SK-N-MC (cell line): ENCODE data around the gene ATXN7.

Experiments used
- DNase-seq: peaks from one replicate; pipeline ENCODE4 v3.0.0-alpha.2; 2011; ENCODE audit warnings: low read depth, low spot score
- H3K27ac ChIP-seq: fragments of 200-600 bp; sonication (generic); 2 replicates; pipeline ENCODE4 v1.5.1; 2016; ENCODE audit warnings: mixed run types
- H3K36me3 ChIP-seq: fragments of 200-600 bp; sonication (generic); 2 replicates; pipeline ENCODE4 v1.6.1; 2017; ENCODE audit warnings: antibody characterized with exemption, low read length, mixed read lengths; ENCODE audit not compliant: insufficient read depth
- H3K4me3 ChIP-seq: fragments of 200-600 bp; sonication (generic); 2 replicates; pipeline ENCODE4 v1.5.1; 2016
- H3K9ac ChIP-seq: fragments of 200-600 bp; sonication (generic); 2 replicates; pipeline ENCODE4 v1.8.0; 2017; ENCODE audit warnings: mixed run types, mixed read lengths; ENCODE audit not compliant: insufficient read length
- H3K9me3 ChIP-seq: fragments of 200-600 bp; sonication (generic); 2 replicates; pipeline ENCODE4 v1.6.1; 2017; ENCODE audit warnings: low read depth, mild to moderate bottlenecking, antibody characterized with exemption, low read length, moderate library complexity, mixed read lengths
- EZH2 ChIP-seq: fragments of 200-600 bp; sonication (generic); IDR thresholded peaks from one replicate; pipeline ENCODE4 v1.6.1; 2017; ENCODE audit warnings: antibody characterized with exemption
- FOXP2 ChIP-seq: optimal IDR thresholded peaks from 2 replicates; pipeline ENCODE3; 2011; ENCODE audit warnings: mild to moderate bottlenecking, moderate library complexity; ENCODE audit not compliant: insufficient read depth; ENCODE audit errors: extremely low read length, control extremely low read depth
- POLR2AphosphoS5 ChIP-seq: IDR thresholded peaks from 2 replicates; pipeline ENCODE4 v1.6.1; 2012; ENCODE audit warnings: mild to moderate bottlenecking, low read depth, low read length, borderline replicate concordance

The ATXN7 gene

GRCh38 chr3:63960048-63960711, 96.5 kb downstream of the ATXN7 start:
- no peaks in the 10 kb centered on the region for H3K9me3 ChIP-seq
- H3K36me3 ChIP-seq: no peaks in the 10 kb centered on the region
- no peak overlapping the region for H3K9ac ChIP-seq
- H3K4me3 ChIP-seq: 0 out of 2 replicates have a peak overlapping the region, but pooled peaks have one; percentile 15
- H3K27ac ChIP-seq: peak overlapping the region; percentile 19; the same call in 1 of the 2 replicates
- DNase-seq: no peak
- TF ChIP-seq POLR2AphosphoS5 (no peak), EZH2 (no peak), FOXP2 (no peak)

- no peak overlapping the region for H3K27ac ChIP-seq
- H3K36me3 ChIP-seq: no peaks in the 10 kb centered on the region
- no peak overlapping the region for H3K9ac ChIP-seq
- no peaks in the 10 kb centered on the region for H3K9me3 ChIP-seq
- H3K4me3 ChIP-seq: no peak overlapping the region
- DNase-seq: no peak
- TF ChIP-seq EZH2: no peak
- no peak for TF ChIP-seq POLR2AphosphoS5
- TF ChIP-seq FOXP2: no peak
Observed at GRCh38 chr3:63961891-63962290, 98.2 kb downstream of the ATXN7 start.

GRCh38 chr3:63963496-63963895, 99.8 kb downstream of the ATXN7 start:
- no peak overlapping the region for H3K4me3 ChIP-seq
- H3K36me3 ChIP-seq: no peaks in the 10 kb centered on the region
- no peak for DNase-seq
- no peak for TF ChIP-seq EZH2
- no peak for TF ChIP-seq POLR2AphosphoS5
- no peak for TF ChIP-seq FOXP2
- no peak overlapping the region for H3K9ac ChIP-seq
- H3K27ac ChIP-seq: no peak overlapping the region
- no peaks in the 10 kb centered on the region for H3K9me3 ChIP-seq

- no peak overlapping the region for H3K27ac ChIP-seq
- no peaks in the 10 kb centered on the region for H3K36me3 ChIP-seq
- H3K9me3 ChIP-seq: no peaks in the 10 kb centered on the region
- TF ChIP-seq FOXP2 (no peak), EZH2 (no peak), POLR2AphosphoS5 (no peak)
- DNase-seq: no peak
- no peak overlapping the region for H3K9ac ChIP-seq
- no peak overlapping the region for H3K4me3 ChIP-seq
Observed at GRCh38 chr3:63964681-63965485, 101.2 kb downstream of the ATXN7 start.

GRCh38 chr3:63966007-63966406, 102.3 kb downstream of the ATXN7 start:
- no peak for DNase-seq
- H3K9ac ChIP-seq: no peak overlapping the region
- no peaks in the 10 kb centered on the region for H3K9me3 ChIP-seq
- H3K36me3 ChIP-seq: no peaks in the 10 kb centered on the region
- no peak overlapping the region for H3K4me3 ChIP-seq
- no peak overlapping the region for H3K27ac ChIP-seq
- TF ChIP-seq EZH2 (no peak), FOXP2 (no peak), POLR2AphosphoS5 (no peak)

- H3K27ac ChIP-seq: peak overlapping the region; percentile 67; the same call in 1 of the 2 replicates
Observed at GRCh38 chr3:63966871-63967270, 103.2 kb downstream of the ATXN7 start.

GRCh38 chr3:63967675-63968611, 104.3 kb downstream of the ATXN7 start:
- Histone ChIP-seq H3K9me3 (no peaks in the 10 kb centered on the region), H3K27ac (peak overlapping the region; percentile 67), H3K4me3 (peak overlapping the region; percentile 76), H3K36me3 (no peaks in the 10 kb centered on the region; the same call in 1 of the 2 replicates), H3K9ac (peak overlapping the region; percentile 67)
- DNase-seq: peak; percentile 37
- TF ChIP-seq POLR2AphosphoS5 (no peak), FOXP2 (no peak), EZH2 (no peak)

More at GRCh38 chr3:63966871-63967270, 103.2 kb downstream of the ATXN7 start:
- Histone ChIP-seq H3K4me3 (no peak overlapping the region), H3K9me3 (no peaks in the 10 kb centered on the region), H3K36me3 (no peaks in the 10 kb centered on the region), H3K9ac (no peak overlapping the region)
- no peak for DNase-seq
- TF ChIP-seq POLR2AphosphoS5 (no peak), EZH2 (no peak), FOXP2 (no peak)
